ENCODE measurements around the gene PCBP1.

DNA sequence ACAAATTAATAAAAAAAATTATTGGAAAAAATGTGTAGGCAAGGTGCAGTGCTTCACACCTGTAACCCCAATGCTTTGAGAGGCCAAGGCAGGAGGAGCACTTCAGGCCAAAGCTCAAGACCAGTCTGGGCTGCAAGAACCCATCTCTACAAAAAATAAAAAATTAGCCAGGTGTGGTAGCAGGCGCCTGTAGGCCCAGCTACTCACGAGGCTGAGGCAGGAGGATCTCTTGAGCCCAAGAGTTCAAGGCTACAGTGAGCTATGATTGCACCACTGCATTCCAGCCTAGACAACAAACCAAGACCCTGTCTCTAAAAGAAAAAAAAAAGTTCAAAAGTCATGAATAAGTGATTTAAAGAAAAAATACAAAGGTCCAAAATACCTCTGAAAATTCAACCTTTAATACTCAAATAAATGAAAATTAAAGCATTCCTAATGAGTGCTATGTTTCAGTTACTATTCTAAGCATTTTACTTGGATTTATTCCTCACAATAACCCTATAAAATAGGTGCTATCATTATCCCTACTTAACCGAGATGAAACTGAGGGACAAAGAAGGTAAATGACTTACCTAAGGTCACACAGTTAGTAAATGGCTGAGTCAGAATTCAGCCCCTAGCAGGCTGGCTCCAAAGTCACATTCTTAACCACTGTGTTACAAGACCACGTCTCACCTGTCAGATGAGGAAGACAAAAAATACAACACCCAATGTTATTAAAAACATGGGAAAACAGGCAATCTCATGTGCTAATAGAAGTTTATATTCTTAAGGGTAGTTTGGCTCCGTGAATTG is 36.4 kb upstream of the PCBP1 start:
- TF ChIP-seq TAF1 (IDR thresholded peaks at IDR 0.05; ENCODE audit: control insufficient read depth, extremely low read depth, insufficient read depth, low read length, severe bottlenecking) (no peak), POLR2A (conservative IDR thresholded peaks at IDR 0.05) (no peak), ZBTB26 (CRISPR knock-in tag; IDR thresholded peaks at IDR 0.05) (no peak), CUX1 (CRISPR knock-in tag; IDR thresholded peaks at IDR 0.05) (no peak)
- TF ChIP-seq, protein P1, sequence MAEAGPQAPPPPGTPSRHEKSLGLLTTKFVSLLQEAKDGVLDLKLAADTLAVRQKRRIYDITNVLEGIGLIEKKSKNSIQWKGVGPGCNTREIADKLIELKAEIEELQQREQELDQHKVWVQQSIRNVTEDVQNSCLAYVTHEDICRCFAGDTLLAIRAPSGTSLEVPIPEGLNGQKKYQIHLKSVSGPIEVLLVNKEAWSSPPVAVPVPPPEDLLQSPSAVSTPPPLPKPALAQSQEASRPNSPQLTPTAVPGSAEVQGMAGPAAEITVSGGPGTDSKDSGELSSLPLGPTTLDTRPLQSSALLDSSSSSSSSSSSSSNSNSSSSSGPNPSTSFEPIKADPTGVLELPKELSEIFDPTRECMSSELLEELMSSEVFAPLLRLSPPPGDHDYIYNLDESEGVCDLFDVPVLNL (CRISPR knock-in tag; IDR thresholded peaks at IDR 0.05; ENCODE audit: low read depth): no peak

All from K562 (cell line).